Measurements from ENCODE around the gene TOM1.

DNA sequence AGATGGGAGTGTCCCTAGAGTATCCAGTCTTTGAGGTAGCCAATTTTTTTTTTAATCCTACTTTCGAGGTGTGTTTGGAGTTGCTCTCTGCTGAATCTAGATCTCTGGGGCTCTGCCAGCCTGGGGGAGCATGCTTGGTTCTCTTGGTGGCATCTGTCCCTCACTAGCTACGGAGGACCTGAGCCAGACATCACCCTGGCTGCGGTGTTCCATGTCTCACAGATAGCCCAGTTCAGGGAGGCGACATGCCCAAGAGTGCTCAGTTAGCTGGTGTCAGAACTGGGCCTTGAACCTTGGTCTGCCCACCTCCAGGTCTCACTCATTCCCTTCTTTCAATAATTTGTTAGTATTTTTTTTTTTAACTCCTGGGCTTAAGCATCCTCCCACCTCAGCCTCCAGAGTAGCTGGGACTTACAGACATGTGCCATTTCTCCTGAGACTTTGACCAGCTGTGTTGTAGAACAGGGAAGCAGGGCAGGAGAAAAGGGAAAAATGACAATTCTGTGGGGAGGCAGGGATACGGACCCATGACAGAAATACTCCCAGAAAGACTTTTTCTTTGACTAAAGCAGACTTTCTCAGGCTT lies 81.8 kb downstream of the TOM1 start:
- no peak for TF ChIP-seq EZH2phosphoT487 (IDR thresholded peaks at IDR 0.05; ENCODE audit: low read depth, severe bottlenecking, unreplicated experiment)
- TF ChIP-seq, protein P1, sequence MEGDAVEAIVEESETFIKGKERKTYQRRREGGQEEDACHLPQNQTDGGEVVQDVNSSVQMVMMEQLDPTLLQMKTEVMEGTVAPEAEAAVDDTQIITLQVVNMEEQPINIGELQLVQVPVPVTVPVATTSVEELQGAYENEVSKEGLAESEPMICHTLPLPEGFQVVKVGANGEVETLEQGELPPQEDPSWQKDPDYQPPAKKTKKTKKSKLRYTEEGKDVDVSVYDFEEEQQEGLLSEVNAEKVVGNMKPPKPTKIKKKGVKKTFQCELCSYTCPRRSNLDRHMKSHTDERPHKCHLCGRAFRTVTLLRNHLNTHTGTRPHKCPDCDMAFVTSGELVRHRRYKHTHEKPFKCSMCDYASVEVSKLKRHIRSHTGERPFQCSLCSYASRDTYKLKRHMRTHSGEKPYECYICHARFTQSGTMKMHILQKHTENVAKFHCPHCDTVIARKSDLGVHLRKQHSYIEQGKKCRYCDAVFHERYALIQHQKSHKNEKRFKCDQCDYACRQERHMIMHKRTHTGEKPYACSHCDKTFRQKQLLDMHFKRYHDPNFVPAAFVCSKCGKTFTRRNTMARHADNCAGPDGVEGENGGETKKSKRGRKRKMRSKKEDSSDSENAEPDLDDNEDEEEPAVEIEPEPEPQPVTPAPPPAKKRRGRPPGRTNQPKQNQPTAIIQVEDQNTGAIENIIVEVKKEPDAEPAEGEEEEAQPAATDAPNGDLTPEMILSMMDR (IDR thresholded peaks at IDR 0.05; ENCODE audit: poor library complexity): no peak
